Esophagus muscularis mucosa (tissue), 4 donors: ENCODE results near the gene TRMT10A.

ENCODE experiments used
- EP300 ChIP-seq: sonication (generic); formaldehyde crosslinking; IDR thresholded peaks from one replicate; pipeline ENCODE4 v1.6.1; 2017; ENCODE audit warnings: antibody characterized with exemption
- POLR2A ChIP-seq: fragments of 450-650 bp; IDR thresholded peaks from one replicate; pipeline ENCODE4 v1.6.1; 2017; ENCODE audit warnings: antibody characterized with exemption, moderate library complexity, mild to moderate bottlenecking, low read depth
- POLR2AphosphoS5 ChIP-seq, 2 donors: sonication (generic); formaldehyde crosslinking; IDR thresholded peaks; one replicate each; pipeline ENCODE4 v1.6.1; 2017; ENCODE audit warnings: antibody characterized with exemption in 2 of 2
- TF ChIP-seq, protein P1 (sequence below), 3 experiments: fragments of 200-600 bp in 2 of 3; fragments of 450-650 bp in 1 of 3; sonication (generic) in 2 of 3; IDR thresholded peaks; one replicate each; pipeline ENCODE4 v1.5.1; 2017 to 2019; ENCODE audit warnings: antibody characterized with exemption in 3 of 3, mild to moderate bottlenecking in 2 of 3, moderate library complexity in 1 of 3

DNA sequence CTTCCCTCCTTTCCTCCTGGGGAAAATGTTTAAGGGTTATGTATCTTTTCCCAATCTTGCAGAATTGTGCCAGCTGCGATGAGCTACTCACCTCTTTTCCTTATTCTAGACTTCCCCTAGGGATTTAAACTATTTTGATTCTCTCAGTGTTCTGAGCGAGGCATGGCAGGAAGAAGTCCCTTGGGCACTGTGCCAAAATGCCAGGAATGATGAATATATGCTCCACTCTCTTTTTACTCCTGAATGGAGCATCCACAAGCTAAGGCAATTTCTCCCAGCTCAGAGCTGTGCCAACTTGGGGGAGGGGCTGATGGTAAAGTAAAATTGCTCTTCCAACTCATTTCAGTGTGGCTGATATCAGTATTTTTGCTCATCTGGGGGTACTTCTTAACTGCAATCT, 57.1 kb downstream of the TRMT10A start:
- TF ChIP-seq, protein P1, sequence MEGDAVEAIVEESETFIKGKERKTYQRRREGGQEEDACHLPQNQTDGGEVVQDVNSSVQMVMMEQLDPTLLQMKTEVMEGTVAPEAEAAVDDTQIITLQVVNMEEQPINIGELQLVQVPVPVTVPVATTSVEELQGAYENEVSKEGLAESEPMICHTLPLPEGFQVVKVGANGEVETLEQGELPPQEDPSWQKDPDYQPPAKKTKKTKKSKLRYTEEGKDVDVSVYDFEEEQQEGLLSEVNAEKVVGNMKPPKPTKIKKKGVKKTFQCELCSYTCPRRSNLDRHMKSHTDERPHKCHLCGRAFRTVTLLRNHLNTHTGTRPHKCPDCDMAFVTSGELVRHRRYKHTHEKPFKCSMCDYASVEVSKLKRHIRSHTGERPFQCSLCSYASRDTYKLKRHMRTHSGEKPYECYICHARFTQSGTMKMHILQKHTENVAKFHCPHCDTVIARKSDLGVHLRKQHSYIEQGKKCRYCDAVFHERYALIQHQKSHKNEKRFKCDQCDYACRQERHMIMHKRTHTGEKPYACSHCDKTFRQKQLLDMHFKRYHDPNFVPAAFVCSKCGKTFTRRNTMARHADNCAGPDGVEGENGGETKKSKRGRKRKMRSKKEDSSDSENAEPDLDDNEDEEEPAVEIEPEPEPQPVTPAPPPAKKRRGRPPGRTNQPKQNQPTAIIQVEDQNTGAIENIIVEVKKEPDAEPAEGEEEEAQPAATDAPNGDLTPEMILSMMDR (IDR thresholded peaks at IDR 0.05) = no peak
- TF ChIP-seq POLR2AphosphoS5 (IDR thresholded peaks at IDR 0.05) (no peak), EP300 (no peak), POLR2A (no peak)
